Adrenal gland (tissue), 19 donors: Measurements from ENCODE around the gene GJB5. TPM values are rescaled to one million over a fixed set of nuclear protein-coding genes. Genes with fewer than 3 reads are reported as not detected.

Source experiments
- DNase-seq, 7 donors: peaks; one replicate each; pipeline ENCODE4 v3.0.0-alpha.2; 2019 to 2020
- H3K27ac ChIP-seq, 5 donors: fragments of 200-600 bp; sonication (generic) in 4 of 5; 1 replicate in 3 of 5; 2 replicates in 2 of 5; pipeline versions ENCODE4 v1.5.1 to v1.8.0; 2016 to 2020; ENCODE audit warnings: mild to moderate bottlenecking in 1 of 5
- H3K27me3 ChIP-seq: fragments of 200-600 bp; 2 replicates; pipeline ENCODE4 v1.8.0; 2021
- H3K36me3 ChIP-seq, 2 donors: fragments of 200-600 bp; replicated peaks in 1 of 2; 1 replicate in 1 of 2; 2 replicates in 1 of 2; pipeline versions ENCODE4 v1.5.1 to v1.8.0; 2018 to 2022
- H3K4me1 ChIP-seq, 2 donors: fragments of 200-600 bp; replicated peaks in 1 of 2; 1 replicate in 1 of 2; 2 replicates in 1 of 2; pipeline versions ENCODE4 v1.5.1 to v1.8.0; 2018 to 2021
- H3K4me3 ChIP-seq, 4 donors: fragments of 200-600 bp; sonication (generic) in 3 of 4; one replicate each; pipeline ENCODE4 v1.5.1; 2016 to 2018
- H3K9me3 ChIP-seq, 3 donors: fragments of 200-600 bp; sonication (generic) in 1 of 3; replicated peaks in 1 of 3; 1 replicate in 2 of 3; 2 replicates in 1 of 3; pipeline versions ENCODE4 v1.5.1 to v1.8.0; 2016 to 2021
- CTCF ChIP-seq, 6 experiments: fragments of 450-650 bp in 4 of 6; fragments of 200-600 bp in 2 of 6; sonication (generic) in 1 of 6; IDR thresholded peaks; 1 replicate in 5 of 6; 2 replicates in 1 of 6; pipeline versions ENCODE4 v1.5.1 to v1.8.0; 2016 to 2021; ENCODE audit warnings: antibody characterized with exemption in 6 of 6, mild to moderate bottlenecking in 2 of 6, moderate library complexity in 1 of 6
- POLR2A ChIP-seq, 2 donors: fragments of 450-650 bp; IDR thresholded peaks; one replicate each; pipeline ENCODE4 v1.6.1; 2017; ENCODE audit warnings: antibody characterized with exemption in 2 of 2, mild to moderate bottlenecking in 2 of 2, moderate library complexity in 1 of 2
- WGBS, 4 donors: extraction: QIAGEN DNeasy Blood & Tissue Kit in 2 of 4; methylation state at CpG; one replicate each; pipeline versions ENCODE4 v1.1.5 to v1.1.7; 2013 to 2017; 5-methylcytosine and 5-hydroxymethylcytosine counted together
- intact Hi-C, 2 donors: fragments of 100-400 bp; cut with DNase I; formaldehyde crosslinking; loops; one replicate each; pipeline versions ENCODE4 v1.14.1 to v1.15.0; 2022 to 2023
- long read RNA-seq, 10 donors: library from polyadenylated mRNA in 3 of 10; unstranded in 2 of 10; stranded (forward) in 1 of 10; transcript quantifications; one replicate each; pipeline ENCODE4 v2.0.0 and lab custom pipeline, GENCODE V29; 2021 to 2026
- polyA plus RNA-seq, 3 donors: library from polyadenylated mRNA; stranded (reverse); fragments of 200-250 nt in 2 of 3; fragments of 350-450 nt in 1 of 3; fragmentation: Illumina TruSeq in 1 of 3; extraction: RNeasy Lipid Tissue Mini Kit (QIAGEN cat#74804) in 1 of 3; gene quantifications; one replicate each; pipeline ENCODE4 v1.2.3, GENCODE V29; 2013 to 2014
- total RNA-seq, 9 donors: library from RNA; depleted of rRNA in 4 of 9; stranded (reverse); fragments of >200 nt in 4 of 9; fragments of 120-200 nt in 1 of 9; fragmentation: NEBNext Ultra II Directional in 1 of 9; extraction: Animal tissue kit (Norgen Biotek cat#: 25700) in 1 of 9; gene quantifications; one replicate each; pipeline versions ENCODE4 v1.1.0 to v1.2.4, GENCODE V29; 2013 to 2023
- donor health status: healthy with polysubstance abuse.
- donor health status: Bipolar disorder and iron deficiency.
- donor health status: DM: yes; HTN: yes; CAD: no.
- donor health status: DM: no; HTN: no; CAD: no.
- donor health status: DM: no; HTN: no; CAD: no.
- donor health status: DM: yes; HTN: yes; CAD: no.

GJB5 gene
- total RNA-seq (not detected), polyA plus RNA-seq (not detected)
- long read RNA-seq, donor 1: 0 reads
- long read RNA-seq, donor 2: 0 reads
- long read RNA-seq, donor 3: 0 reads
- long read RNA-seq, donor 4: 0 reads
- long read RNA-seq, donor 5: 0 reads
- long read RNA-seq, donor 6: 0 reads
- long read RNA-seq, donor 7: 0 reads
- long read RNA-seq, donor 8: 0 reads
- long read RNA-seq, donor 9: 0 reads
- long read RNA-seq, donor 10: 0 reads

DNA sequence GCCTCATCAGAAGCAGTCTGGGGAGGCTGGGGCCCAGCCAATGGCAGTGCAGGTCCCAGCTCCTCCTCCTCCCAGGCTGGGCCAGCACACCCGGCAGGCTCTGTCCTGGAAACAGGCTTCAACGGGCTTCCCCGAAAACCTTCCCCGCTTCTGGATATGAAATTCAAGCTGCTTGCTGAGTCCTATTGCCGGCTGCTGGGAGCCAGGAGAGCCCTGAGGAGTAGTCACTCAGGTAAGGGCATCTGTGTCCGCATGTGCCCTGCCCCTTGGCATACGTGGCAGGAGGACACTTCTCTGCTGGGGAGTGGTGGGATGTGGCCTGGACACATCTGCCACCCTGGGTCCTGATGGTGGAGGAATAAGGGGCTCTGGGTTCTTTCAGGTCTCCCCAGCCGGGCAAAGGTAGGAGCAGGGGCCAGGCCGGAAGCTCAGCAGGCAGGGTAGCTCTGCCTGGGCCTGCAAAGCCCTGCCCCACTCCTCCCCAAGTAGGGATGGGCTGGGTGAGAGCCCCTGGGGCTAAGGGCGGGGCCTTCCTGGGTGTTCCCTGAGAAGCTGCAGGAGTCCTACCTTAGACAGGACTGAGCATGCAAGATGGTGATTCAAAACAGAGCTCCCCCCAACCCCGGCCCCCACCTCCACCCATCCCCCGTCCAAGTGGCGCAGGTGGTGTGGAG lies at the start of gene GJB5:
GJB5 (plus strand) TSS at position 84 of the 674 bp plus-strand sequence. CDS start 2,284 bp downstream, outside the sequence.
- no peaks in the 10 kb centered on the region for H3K9me3 ChIP-seq
- H3K4me1 ChIP-seq: no peaks in the 10 kb centered on the region
- intact Hi-C loops: no loop called here
- 67 to 84% (median 72%) methylated on average over 5 to 13 of the region's 13 CpGs for WGBS, 4 donors
- no peak within 1 kb of the TSS for H3K27ac ChIP-seq
- no peaks in the 10 kb centered on the region for H3K27me3 ChIP-seq
- no peak within 1 kb of the TSS for H3K4me3 ChIP-seq
- DNase-seq: no peak
- TF ChIP-seq POLR2A (IDR thresholded peaks at IDR 0.05): no peak
- H3K36me3 ChIP-seq: no peaks in the 10 kb centered on the region

DNA sequence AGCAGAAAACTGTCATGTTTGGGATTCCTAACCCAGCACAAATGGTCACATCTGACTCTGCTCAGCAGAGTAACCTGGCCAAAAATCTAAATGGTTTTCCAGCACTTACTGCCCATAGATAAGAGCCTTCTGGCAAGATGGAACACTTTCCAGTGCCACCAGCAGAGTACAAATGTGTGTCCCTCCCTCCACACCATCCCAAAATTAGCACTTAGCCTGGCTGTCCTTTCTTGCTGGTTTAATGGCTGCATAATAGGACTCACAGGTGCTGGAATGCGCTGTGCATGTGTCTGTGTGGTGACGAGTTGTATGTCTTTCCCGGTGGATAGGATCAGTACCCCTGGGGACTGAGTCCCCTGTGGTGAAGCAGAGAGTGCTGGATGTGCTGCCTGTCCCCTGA lies 49.8 kb upstream of the GJB5 start:
- TF ChIP-seq POLR2A (IDR thresholded peaks at IDR 0.05): no peak
- no peak for TF ChIP-seq CTCF (IDR thresholded peaks at IDR 0.05)
- Histone ChIP-seq H3K36me3 (no peaks in the 10 kb centered on the region), H3K4me1 (peaks cover 0 to 6% of the 10 kb centered on the region in 2 donors), H3K9me3 (no peaks in the 10 kb centered on the region), H3K4me3 (no peak overlapping the region), H3K27ac (no peak overlapping the region), H3K27me3 (no peaks in the 10 kb centered on the region)
- no peak for DNase-seq
- 47 to 64% (median 51%) methylated on average over 2 to 3 of the region's 3 CpGs for WGBS, 4 donors
- intact Hi-C loops: no loop called here

DNA sequence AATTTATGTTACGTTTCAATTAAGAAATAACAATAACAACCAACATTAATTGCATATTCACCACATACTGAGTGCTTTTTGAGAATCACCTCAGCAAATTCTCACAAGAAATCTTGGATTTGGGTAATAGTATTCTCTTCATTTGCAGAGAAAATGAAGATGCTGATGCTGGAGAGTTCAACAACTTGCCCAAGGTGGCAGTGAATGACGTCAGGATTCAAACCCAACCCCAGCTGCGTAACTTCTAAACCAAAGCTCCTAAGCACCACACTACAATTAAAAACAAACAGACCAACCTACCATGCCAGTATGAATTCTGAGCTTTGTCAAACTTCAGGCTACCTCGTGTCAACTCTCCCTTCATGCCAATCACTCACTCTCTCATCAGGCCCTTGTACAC lies 46.7 kb upstream of the GJB5 start:
- Histone ChIP-seq H3K9me3 (no peaks in the 10 kb centered on the region), H3K27me3 (no peaks in the 10 kb centered on the region), H3K36me3 (no peaks in the 10 kb centered on the region), H3K4me1 (peaks cover 0 to 5% of the 10 kb centered on the region in 2 donors), H3K27ac (no peak overlapping the region), H3K4me3 (no peak overlapping the region)
- no peak for DNase-seq
- intact Hi-C loops: no loop called here
- WGBS, 4 donors: 79 to 89% (median 83%) methylated on average over 4 of the region's 4 CpGs
- no peak for TF ChIP-seq POLR2A (IDR thresholded peaks at IDR 0.05)
- TF ChIP-seq CTCF (IDR thresholded peaks at IDR 0.05): no peak

DNA sequence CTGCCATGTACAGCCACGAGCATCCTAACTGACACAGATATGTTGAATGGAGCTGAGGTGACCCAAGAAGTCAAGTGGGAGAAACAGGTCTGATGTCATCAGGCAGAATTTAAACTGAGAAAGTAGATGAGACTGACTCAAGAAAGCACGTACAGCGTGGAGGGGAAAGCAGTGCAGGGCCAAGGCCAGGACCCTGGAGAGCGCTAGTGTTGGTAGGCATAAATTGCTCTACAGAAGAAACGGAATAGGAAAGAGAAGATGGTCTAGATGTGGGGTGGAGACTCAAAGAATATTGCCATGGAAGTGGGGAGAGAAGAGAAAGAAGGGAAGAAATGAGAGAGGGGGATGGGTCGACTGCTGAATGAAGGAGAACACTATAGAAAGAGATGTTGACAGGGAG lies 45.3 kb upstream of the GJB5 start:
- no peaks in the 10 kb centered on the region for H3K36me3 ChIP-seq
- TF ChIP-seq CTCF (IDR thresholded peaks at IDR 0.05): no peak
- no peak for TF ChIP-seq POLR2A (IDR thresholded peaks at IDR 0.05)
- intact Hi-C loops: no loop called here
- 59 to 64% (median 59%) methylated on average over 6 of the region's 6 CpGs for WGBS, 4 donors
- H3K27ac ChIP-seq: no peak overlapping the region
- H3K4me1 ChIP-seq: peaks cover 0 to 5% of the 10 kb centered on the region in 2 donors
- no peak for DNase-seq
- no peak overlapping the region for H3K4me3 ChIP-seq
- H3K9me3 ChIP-seq: no peaks in the 10 kb centered on the region
- H3K27me3 ChIP-seq: no peaks in the 10 kb centered on the region

DNA sequence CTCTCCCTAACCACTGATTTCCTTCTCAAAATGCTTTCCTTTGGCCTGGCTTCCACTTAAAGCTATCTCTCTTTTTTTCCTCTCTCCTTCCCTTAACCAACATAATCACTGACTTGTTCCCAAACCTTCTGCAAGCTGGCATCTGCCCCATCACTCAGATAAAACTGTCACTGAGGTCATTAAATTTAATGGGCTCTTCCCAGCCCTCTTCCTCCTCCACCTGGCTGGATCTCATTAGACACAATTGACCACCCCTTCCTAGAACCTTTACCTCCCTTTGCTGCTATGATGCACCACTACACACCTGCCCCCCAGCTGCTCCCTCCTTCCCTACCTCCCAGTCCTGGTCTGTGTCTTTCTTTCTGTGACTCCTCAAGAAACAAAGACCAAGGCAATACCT lies 44.0 kb upstream of the GJB5 start:
- Histone ChIP-seq H3K27ac (no peak overlapping the region), H3K4me1 (peaks cover 0 to 5% of the 10 kb centered on the region in 2 donors), H3K9me3 (no peaks in the 10 kb centered on the region), H3K27me3 (no peaks in the 10 kb centered on the region), H3K4me3 (no peak overlapping the region), H3K36me3 (no peaks in the 10 kb centered on the region)
- no peak for DNase-seq
- intact Hi-C loops: no loop called here
- TF ChIP-seq POLR2A (IDR thresholded peaks at IDR 0.05): no peak
- TF ChIP-seq CTCF (IDR thresholded peaks at IDR 0.05): no peak
